Suprapubic skin (tissue), 4 donors: ENCODE results near the gene KRT9.

Source experiments
- EP300 ChIP-seq: sonication (generic); formaldehyde crosslinking; IDR thresholded peaks from one replicate; pipeline ENCODE4 v1.6.1; 2017; ENCODE audit warnings: antibody characterized with exemption
- POLR2A ChIP-seq, 2 donors: fragments of 450-650 bp; IDR thresholded peaks; one replicate each; pipeline ENCODE4 v1.6.1; 2017; ENCODE audit warnings: antibody characterized with exemption in 2 of 2, mild to moderate bottlenecking in 2 of 2, moderate library complexity in 2 of 2
- POLR2AphosphoS5 ChIP-seq, 3 donors: sonication (generic); formaldehyde crosslinking; IDR thresholded peaks; one replicate each; pipeline ENCODE4 v1.6.1; 2017; ENCODE audit warnings: antibody characterized with exemption in 3 of 3
- TF ChIP-seq, protein P1 (sequence below), 2 donors: fragments of 200-600 bp in 1 of 2; fragments of 450-650 bp in 1 of 2; sonication (generic) in 1 of 2; IDR thresholded peaks; one replicate each; pipeline ENCODE4 v1.5.1; 2016 to 2019; ENCODE audit warnings: antibody characterized with exemption in 2 of 2, mild to moderate bottlenecking in 1 of 2, moderate library complexity in 1 of 2

GRCh38 chr17:41575336-41575735 is 3.5 kb upstream of the KRT9 start:
- TF ChIP-seq, protein P1, sequence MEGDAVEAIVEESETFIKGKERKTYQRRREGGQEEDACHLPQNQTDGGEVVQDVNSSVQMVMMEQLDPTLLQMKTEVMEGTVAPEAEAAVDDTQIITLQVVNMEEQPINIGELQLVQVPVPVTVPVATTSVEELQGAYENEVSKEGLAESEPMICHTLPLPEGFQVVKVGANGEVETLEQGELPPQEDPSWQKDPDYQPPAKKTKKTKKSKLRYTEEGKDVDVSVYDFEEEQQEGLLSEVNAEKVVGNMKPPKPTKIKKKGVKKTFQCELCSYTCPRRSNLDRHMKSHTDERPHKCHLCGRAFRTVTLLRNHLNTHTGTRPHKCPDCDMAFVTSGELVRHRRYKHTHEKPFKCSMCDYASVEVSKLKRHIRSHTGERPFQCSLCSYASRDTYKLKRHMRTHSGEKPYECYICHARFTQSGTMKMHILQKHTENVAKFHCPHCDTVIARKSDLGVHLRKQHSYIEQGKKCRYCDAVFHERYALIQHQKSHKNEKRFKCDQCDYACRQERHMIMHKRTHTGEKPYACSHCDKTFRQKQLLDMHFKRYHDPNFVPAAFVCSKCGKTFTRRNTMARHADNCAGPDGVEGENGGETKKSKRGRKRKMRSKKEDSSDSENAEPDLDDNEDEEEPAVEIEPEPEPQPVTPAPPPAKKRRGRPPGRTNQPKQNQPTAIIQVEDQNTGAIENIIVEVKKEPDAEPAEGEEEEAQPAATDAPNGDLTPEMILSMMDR (IDR thresholded peaks at IDR 0.05) = no peak
- no peak for TF ChIP-seq EP300
- TF ChIP-seq POLR2A (IDR thresholded peaks at IDR 0.05) = no peak
- TF ChIP-seq POLR2AphosphoS5 (IDR thresholded peaks at IDR 0.05) = no peak
